HG02642 (cell line): Measurements from ENCODE around the gene CFLAR.
"Not testable (repeated sequence)": the region's sequence is repeated elsewhere in the genome, so short reads cannot be mapped to it uniquely, and the experiment has no call there.

Experiments
- ATAC-seq: cut with Tn5 transposase; IDR thresholded peaks from one replicate; pipeline ENCODE4 v1.9.1; 2021; ENCODE audit warnings: mild to moderate bottlenecking; ENCODE audit not compliant: unreplicated experiment, poor library complexity

CFLAR gene

GRCh38 chr2:201172279-201172678 lies 56.3 kb downstream of the CFLAR start:
- no peak for ATAC-seq

- no peak for ATAC-seq
Measured at GRCh38 chr2:201174687-201175086, 58.7 kb downstream of the CFLAR start.

GRCh38 chr2:201176081-201176481 lies 60.1 kb downstream of the CFLAR start:
- ATAC-seq: no peak

GRCh38 chr2:201180010-201180409 lies 64.0 kb downstream of the CFLAR start:
- ATAC-seq: no peak

- ATAC-seq: peak; percentile 68
Measured at GRCh38 chr2:201182650-201183364, 66.8 kb downstream of the CFLAR start, which contains the start of gene CASP10. TSS of gene CASP10 (plus strand) at chr2:201183141. CDS start at chr2:201185778, 2,637 bp downstream.

- no peak for ATAC-seq
Measured at GRCh38 chr2:201183365-201183727, 67.4 kb downstream of the CFLAR start.

GRCh38 chr2:201183835-201184234 lies 67.9 kb downstream of the CFLAR start:
- not testable (repeated sequence) for ATAC-seq

- not testable (repeated sequence) for ATAC-seq
Measured at GRCh38 chr2:201184248-201184647, 68.3 kb downstream of the CFLAR start.

- no peak for ATAC-seq
Measured at GRCh38 chr2:201185863-201186262, 69.9 kb downstream of the CFLAR start.

- no peak for ATAC-seq
Measured at GRCh38 chr2:201186982-201187381, 71.0 kb downstream of the CFLAR start.

GRCh38 chr2:201188449-201188848 lies 72.5 kb downstream of the CFLAR start:
- ATAC-seq: no peak

- no peak for ATAC-seq
Measured at GRCh38 chr2:201191132-201191875, 75.3 kb downstream of the CFLAR start.

GRCh38 chr2:201194097-201194496 lies 78.1 kb downstream of the CFLAR start:
- peak; percentile 85 for ATAC-seq

- ATAC-seq: no peak
Measured at GRCh38 chr2:201195331-201195730, 79.4 kb downstream of the CFLAR start.

- ATAC-seq: no peak
Measured at GRCh38 chr2:201196003-201196402, 80.0 kb downstream of the CFLAR start.

GRCh38 chr2:201196803-201197202 lies 80.8 kb downstream of the CFLAR start:
- ATAC-seq: no peak

- no peak for ATAC-seq
Measured at GRCh38 chr2:201197781-201198180, 81.8 kb downstream of the CFLAR start.

- no peak for ATAC-seq
Measured at GRCh38 chr2:201199847-201200246, 83.9 kb downstream of the CFLAR start.

GRCh38 chr2:201200345-201200744 lies 84.4 kb downstream of the CFLAR start:
- ATAC-seq: no peak

GRCh38 chr2:201201371-201201770 lies 85.4 kb downstream of the CFLAR start:
- ATAC-seq: no peak

GRCh38 chr2:201203916-201204654 lies 88.1 kb downstream of the CFLAR start:
- ATAC-seq: no peak
